KMS-11 (cell line): Measurements from ENCODE around the gene CHST14.
"Not testable (repeated sequence)": the region's sequence is repeated elsewhere in the genome, so short reads cannot be mapped to it uniquely, and the experiment has no call there.

Experiments used
- H2AFZ ChIP-seq: fragments of 200-600 bp; sonication (generic); 2 replicates; pipeline ENCODE4 v1.6.1; 2016; ENCODE audit warnings: antibody characterized with exemption, mixed run types, low read depth
- H3K27ac ChIP-seq: fragments of 200-600 bp; sonication (generic); 2 replicates; pipeline ENCODE4 v1.6.1; 2016; ENCODE audit warnings: mild to moderate bottlenecking, mixed run types
- H3K27me3 ChIP-seq: fragments of 200-600 bp; sonication (generic); 2 replicates; pipeline ENCODE4 v1.6.1; 2017; ENCODE audit warnings: mild to moderate bottlenecking, low read depth, mixed run types, moderate library complexity; ENCODE audit not compliant: insufficient read depth
- H3K36me3 ChIP-seq: fragments of 200-600 bp; sonication (generic); 2 replicates; pipeline ENCODE4 v1.6.1; 2017; ENCODE audit warnings: mild to moderate bottlenecking, mixed run types; ENCODE audit not compliant: insufficient read depth
- H3K4me1 ChIP-seq: fragments of 200-600 bp; sonication (generic); 2 replicates; pipeline ENCODE4 v1.6.1; 2016; ENCODE audit warnings: mild to moderate bottlenecking, low read depth, mixed run types; ENCODE audit not compliant: poor library complexity, severe bottlenecking
- H3K4me2 ChIP-seq: fragments of 200-600 bp; sonication (generic); 2 replicates; pipeline ENCODE4 v1.7.0; 2016; ENCODE audit warnings: mild to moderate bottlenecking, mixed run types
- H3K4me3 ChIP-seq: fragments of 200-600 bp; sonication (generic); IDR thresholded peaks from 2 replicates; pipeline ENCODE4 v1.6.1; 2017; ENCODE audit warnings: low read depth, low read length, mixed read lengths; ENCODE audit not compliant: insufficient read depth
- H3K79me2 ChIP-seq: fragments of 200-600 bp; sonication (generic); 2 replicates; pipeline ENCODE4 v1.6.1; 2016; ENCODE audit warnings: low read depth, mixed run types; ENCODE audit not compliant: insufficient read depth
- H3K9ac ChIP-seq: fragments of 200-600 bp; sonication (generic); 2 replicates; pipeline ENCODE4 v1.6.1; 2016; ENCODE audit warnings: mild to moderate bottlenecking, mixed run types
- H4K20me1 ChIP-seq: fragments of 200-600 bp; sonication (generic); 2 replicates; pipeline ENCODE4 v1.6.1; 2016; ENCODE audit warnings: mild to moderate bottlenecking, mixed run types; ENCODE audit not compliant: insufficient read depth
- TF ChIP-seq, protein P1 (sequence below): fragments of 200-600 bp; sonication (generic); conservative IDR thresholded peaks from 2 replicates; pipeline ENCODE4 v1.6.1; 2017; ENCODE audit warnings: low read depth, mild to moderate bottlenecking, antibody characterized with exemption, low read length, moderate library complexity, mixed read lengths

The CHST14 gene

DNA sequence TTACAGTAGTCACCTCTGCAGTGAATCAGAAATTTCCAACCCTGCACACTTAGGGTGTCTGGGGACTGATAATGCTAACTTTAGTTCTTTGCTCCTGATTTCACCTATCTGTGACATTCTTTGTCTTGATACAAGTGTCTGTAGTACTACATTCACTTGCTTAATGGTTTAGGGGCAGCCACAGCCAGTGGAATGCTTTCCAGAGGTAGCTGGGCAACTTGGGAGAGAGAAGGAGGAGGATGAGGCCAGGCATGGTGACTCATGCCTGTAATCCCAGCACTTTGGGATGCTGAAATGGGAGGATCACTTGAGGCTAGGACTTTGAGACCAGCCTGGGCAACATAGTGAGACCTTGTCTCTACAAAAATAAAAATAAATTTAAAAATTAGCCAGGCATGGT is 21.5 kb upstream of the CHST14 start:
- H2AFZ ChIP-seq: no peak overlapping the region
- H3K36me3 ChIP-seq: no peaks in the 10 kb centered on the region
- H3K27ac ChIP-seq: no peak overlapping the region
- no peak overlapping the region for H3K4me3 ChIP-seq
- peaks cover 29% of the 10 kb centered on the region for H3K4me1 ChIP-seq
- TF ChIP-seq, protein P1, sequence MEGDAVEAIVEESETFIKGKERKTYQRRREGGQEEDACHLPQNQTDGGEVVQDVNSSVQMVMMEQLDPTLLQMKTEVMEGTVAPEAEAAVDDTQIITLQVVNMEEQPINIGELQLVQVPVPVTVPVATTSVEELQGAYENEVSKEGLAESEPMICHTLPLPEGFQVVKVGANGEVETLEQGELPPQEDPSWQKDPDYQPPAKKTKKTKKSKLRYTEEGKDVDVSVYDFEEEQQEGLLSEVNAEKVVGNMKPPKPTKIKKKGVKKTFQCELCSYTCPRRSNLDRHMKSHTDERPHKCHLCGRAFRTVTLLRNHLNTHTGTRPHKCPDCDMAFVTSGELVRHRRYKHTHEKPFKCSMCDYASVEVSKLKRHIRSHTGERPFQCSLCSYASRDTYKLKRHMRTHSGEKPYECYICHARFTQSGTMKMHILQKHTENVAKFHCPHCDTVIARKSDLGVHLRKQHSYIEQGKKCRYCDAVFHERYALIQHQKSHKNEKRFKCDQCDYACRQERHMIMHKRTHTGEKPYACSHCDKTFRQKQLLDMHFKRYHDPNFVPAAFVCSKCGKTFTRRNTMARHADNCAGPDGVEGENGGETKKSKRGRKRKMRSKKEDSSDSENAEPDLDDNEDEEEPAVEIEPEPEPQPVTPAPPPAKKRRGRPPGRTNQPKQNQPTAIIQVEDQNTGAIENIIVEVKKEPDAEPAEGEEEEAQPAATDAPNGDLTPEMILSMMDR: no peak
- no peak overlapping the region for H3K9ac ChIP-seq
- H3K27me3 ChIP-seq: no peaks in the 10 kb centered on the region
- H4K20me1 ChIP-seq: peaks cover 6% of the 10 kb centered on the region; the same call in 1 of the 2 replicates
- H3K4me2 ChIP-seq: no peak overlapping the region
- H3K79me2 ChIP-seq: peaks cover 45% of the 10 kb centered on the region

DNA sequence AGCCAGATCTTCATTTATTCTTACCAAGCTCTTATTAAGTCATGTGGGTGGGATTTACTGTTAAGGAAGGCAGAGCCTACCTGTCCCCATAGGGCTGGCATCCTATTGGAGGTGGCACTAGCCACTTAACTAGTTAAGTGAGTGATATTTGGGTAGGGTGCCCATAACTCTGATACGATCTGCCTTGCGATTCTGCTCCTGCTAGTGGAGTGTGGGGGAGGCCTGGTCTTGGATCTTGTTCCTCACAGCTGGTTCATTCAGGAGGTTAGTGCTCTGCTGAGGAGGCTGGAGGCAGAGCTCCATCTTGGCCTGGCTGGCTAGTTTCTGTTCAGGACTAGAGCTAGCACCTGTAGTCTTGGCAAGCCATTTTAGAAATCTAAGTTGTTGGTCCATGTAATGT is 20.7 kb upstream of the CHST14 start:
- TF ChIP-seq, protein P1: no peak
- Histone ChIP-seq H3K27me3 (no peaks in the 10 kb centered on the region), H3K27ac (no peak overlapping the region), H3K4me3 (no peak overlapping the region), H2AFZ (no peak overlapping the region), H4K20me1 (peaks cover 9% of the 10 kb centered on the region; the same call in 1 of the 2 replicates), H3K4me2 (no peak overlapping the region), H3K36me3 (no peaks in the 10 kb centered on the region), H3K79me2 (peaks cover 43% of the 10 kb centered on the region), H3K9ac (no peak overlapping the region), H3K4me1 (peaks cover 32% of the 10 kb centered on the region)

DNA sequence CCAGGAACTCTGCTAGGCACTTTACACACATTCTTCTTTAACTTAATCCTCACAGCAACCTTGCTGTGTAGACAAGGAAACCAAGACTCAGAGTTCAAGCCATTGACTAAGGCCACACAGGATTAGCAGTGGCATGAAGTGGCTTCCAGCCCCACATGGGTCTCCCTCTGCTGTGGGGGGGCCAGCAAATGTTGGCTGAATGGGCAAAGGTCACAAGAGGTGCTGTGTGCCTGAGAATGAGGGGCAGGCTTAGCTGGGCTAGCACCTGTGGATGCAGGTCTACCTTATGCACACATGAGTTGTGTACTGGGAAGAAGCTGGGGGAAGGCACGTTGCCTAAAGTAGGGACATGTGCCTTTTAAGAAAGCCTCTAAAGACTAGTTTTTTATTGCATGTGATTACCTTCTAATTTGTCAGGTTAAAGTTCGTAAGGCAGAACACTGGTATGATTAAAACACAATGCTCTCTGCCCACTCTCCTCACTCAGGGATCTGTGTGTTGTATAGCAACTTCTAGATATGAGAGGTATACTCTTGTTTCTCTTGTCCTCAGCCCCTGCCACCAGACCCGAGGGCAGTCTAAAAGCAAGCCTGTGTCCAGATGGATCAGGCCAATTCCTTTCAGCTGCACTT is 19.1 kb upstream of the CHST14 start:
- Histone ChIP-seq H3K9ac (no peak overlapping the region), H3K4me1 (peaks cover 32% of the 10 kb centered on the region), H3K27me3 (no peaks in the 10 kb centered on the region), H4K20me1 (peaks cover 9% of the 10 kb centered on the region; the same call in 1 of the 2 replicates), H3K27ac (no peak overlapping the region), H3K36me3 (no peaks in the 10 kb centered on the region), H3K4me2 (no peak overlapping the region), H2AFZ (no peak overlapping the region), H3K79me2 (peaks cover 40% of the 10 kb centered on the region), H3K4me3 (no peak overlapping the region)
- TF ChIP-seq, protein P1: no peak

DNA sequence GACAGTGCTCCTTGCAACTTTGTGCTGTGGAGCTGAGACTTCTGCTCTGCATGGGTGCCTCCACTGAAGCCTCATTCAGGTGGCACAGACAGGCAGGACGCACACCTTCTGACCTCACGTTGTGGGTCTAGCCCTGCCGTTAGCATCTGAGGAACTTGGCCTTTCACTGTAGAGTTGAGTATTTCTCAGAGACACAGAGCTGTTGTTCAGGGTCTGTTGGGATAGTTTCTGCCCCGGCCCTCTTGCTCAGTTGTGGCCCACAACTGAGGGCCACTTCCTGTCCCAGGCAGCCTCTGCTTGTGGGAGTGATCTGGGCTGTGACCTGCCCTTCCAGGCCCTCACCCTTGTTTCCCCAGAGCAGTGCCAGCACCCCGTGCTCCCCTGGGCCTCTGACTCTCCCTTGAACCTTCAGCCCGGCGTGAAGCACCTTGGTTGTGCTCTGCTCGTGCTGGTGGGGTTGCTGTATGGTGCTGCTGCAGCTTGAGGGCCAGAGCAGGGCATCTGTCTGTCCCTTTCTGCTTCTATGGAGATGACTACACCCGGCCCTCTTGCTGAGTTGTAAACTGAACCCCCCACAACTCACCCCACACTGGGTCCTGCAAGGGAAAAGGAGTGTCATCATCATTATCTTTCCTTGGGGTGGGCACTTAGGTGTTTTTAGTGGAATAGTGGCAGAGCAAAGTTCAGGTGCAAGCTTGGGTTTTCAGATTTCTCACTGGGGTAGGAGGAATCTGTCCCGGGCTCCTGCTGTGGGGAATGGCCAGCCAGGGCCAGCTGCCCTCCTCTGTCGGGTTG is 18.3 kb upstream of the CHST14 start:
- H3K79me2 ChIP-seq: peaks cover 34% of the 10 kb centered on the region
- TF ChIP-seq, protein P1: no peak
- H3K27me3 ChIP-seq: no peaks in the 10 kb centered on the region
- H3K36me3 ChIP-seq: no peaks in the 10 kb centered on the region
- no peak overlapping the region for H3K27ac ChIP-seq
- no peak overlapping the region for H3K4me3 ChIP-seq
- no peak overlapping the region for H2AFZ ChIP-seq
- peaks cover 32% of the 10 kb centered on the region for H3K4me1 ChIP-seq
- H4K20me1 ChIP-seq: peaks cover 9% of the 10 kb centered on the region; the same call in 1 of the 2 replicates
- H3K4me2 ChIP-seq: no peak overlapping the region
- H3K9ac ChIP-seq: no peak overlapping the region

DNA sequence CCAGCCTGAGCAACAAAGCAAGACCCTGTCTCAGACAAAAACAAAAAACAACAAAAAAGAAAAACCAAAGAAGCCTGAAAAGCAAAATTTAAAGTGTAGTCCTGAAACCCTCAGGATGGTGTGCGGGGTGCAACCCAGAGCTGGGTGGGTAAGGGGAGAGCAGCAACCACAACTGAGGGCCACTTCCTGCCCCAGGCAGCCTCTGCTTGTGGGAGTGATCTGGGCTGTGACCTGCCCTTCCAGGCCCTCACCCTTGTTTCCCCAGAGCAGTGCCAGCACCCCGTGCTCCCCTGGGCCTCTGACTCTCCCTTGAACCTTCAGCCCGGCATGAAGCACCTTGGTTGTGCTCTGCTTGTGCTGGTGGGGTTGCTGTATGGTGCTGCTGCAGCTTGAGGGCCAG is 16.8 kb upstream of the CHST14 start:
- not testable (repeated sequence) for H3K27ac ChIP-seq, H3K4me2 ChIP-seq
- H3K79me2 ChIP-seq: peaks cover 34% of the 10 kb centered on the region

More for the DNA sequence above, 16.8 kb upstream of the CHST14 start:
- peaks cover 32% of the 10 kb centered on the region for H3K4me1 ChIP-seq
- not testable (repeated sequence) for H3K9ac ChIP-seq, H2AFZ ChIP-seq, H3K4me3 ChIP-seq, H4K20me1 ChIP-seq, H3K27me3 ChIP-seq, H3K36me3 ChIP-seq
